22Rv1 (cell line): ENCODE results near the gene TK2.

ENCODE experiments used
- CTCF ChIP-seq: fragments of 450-650 bp; IDR thresholded peaks from 2 replicates; pipeline ENCODE4 v1.5.1; 2017; ENCODE audit warnings: mild to moderate bottlenecking
- ZFX ChIP-seq: fragments of 450-650 bp; IDR thresholded peaks from 2 replicates; pipeline ENCODE4 v1.6.1; 2017; ENCODE audit warnings: antibody characterized with exemption, borderline replicate concordance

- TF ChIP-seq CTCF: no peak
- TF ChIP-seq ZFX: no peak
Observed at GRCh38 chr16:66474750-66475199, 75.1 kb downstream of the TK2 start.
